CD14-positive monocyte (primary cell): ENCODE results near the gene WDR44. TPM values are rescaled to one million over a fixed set of nuclear protein-coding genes. Genes with fewer than 3 reads are reported as not detected.

Experiments used
- DNase-seq, 3 donors: peaks; one replicate each; pipeline ENCODE4 v3.0.0-alpha.2; 2011 to 2022
- H2AFZ ChIP-seq: 2 replicates; pipeline ENCODE4 v1.6.0; 2012; ENCODE audit warnings: mild to moderate bottlenecking, low read depth, low read length, inconsistent platforms; ENCODE audit not compliant: insufficient read depth, poor library complexity, severe bottlenecking
- H3K27ac ChIP-seq, 2 donors: 1 replicate in 1 of 2; 2 replicates in 1 of 2; pipeline ENCODE4 v1.5.1; 2012 to 2013; ENCODE audit warnings: low read length in 2 of 2, control low read depth in 1 of 2, inconsistent platforms in 1 of 2, low read depth in 1 of 2, mild to moderate bottlenecking in 1 of 2
- H3K27me3 ChIP-seq, 2 donors: one replicate each; pipeline versions ENCODE4 v1.6.0 to v1.6.1; 2011 to 2013; ENCODE audit warnings: low read length in 2 of 2; ENCODE audit not compliant: control insufficient read depth in 2 of 2, insufficient read depth in 2 of 2
- H3K36me3 ChIP-seq, 2 donors: replicated peaks in 1 of 2; 1 replicate in 1 of 2; 2 replicates in 1 of 2; pipeline versions ENCODE4 v1.5.1 to v1.6.1; 2012 to 2013; ENCODE audit warnings: low read length in 2 of 2, control low read depth in 1 of 2, inconsistent platforms in 1 of 2, mild to moderate bottlenecking in 1 of 2; ENCODE audit not compliant: insufficient read depth in 2 of 2, control insufficient read depth in 1 of 2
- H3K4me1 ChIP-seq, 2 donors: 1 replicate in 1 of 2; 2 replicates in 1 of 2; pipeline versions ENCODE4 v1.5.1 to v1.6.1; 2012 to 2013; ENCODE audit warnings: low read length in 2 of 2, control low read depth in 1 of 2, inconsistent platforms in 1 of 2, mild to moderate bottlenecking in 1 of 2, moderate library complexity in 1 of 2; ENCODE audit not compliant: insufficient read depth in 2 of 2, control insufficient read depth in 1 of 2
- H3K4me2 ChIP-seq: replicated peaks from 2 replicates; pipeline ENCODE3; 2012; ENCODE audit warnings: low read length, moderate library complexity, mild to moderate bottlenecking; ENCODE audit not compliant: poor library complexity, severe bottlenecking; ENCODE audit errors: extremely low read depth
- H3K4me3 ChIP-seq, 3 experiments: fragments of 200-600 bp in 1 of 3; sonication (generic) in 1 of 3; replicated peaks in 1 of 3; 1 replicate in 2 of 3; 2 replicates in 1 of 3; pipeline ENCODE4 v1.5.1; 2011 to 2013; ENCODE audit warnings: low read length in 3 of 3, mild to moderate bottlenecking in 3 of 3, control low read depth in 2 of 3, low read depth in 2 of 3, inconsistent platforms in 1 of 3, moderate library complexity in 1 of 3
- H3K79me2 ChIP-seq: 2 replicates; pipeline ENCODE4 v1.6.0; 2012; ENCODE audit warnings: mild to moderate bottlenecking, control low read depth, inconsistent platforms, low read length, moderate library complexity; ENCODE audit not compliant: insufficient read depth
- H3K9ac ChIP-seq: 2 replicates; pipeline ENCODE4 v1.6.0; 2017; ENCODE audit warnings: low read length, mild to moderate bottlenecking; ENCODE audit not compliant: insufficient read depth, poor library complexity, severe bottlenecking
- H3K9me3 ChIP-seq, 2 donors: replicated peaks in 1 of 2; 1 replicate in 1 of 2; 2 replicates in 1 of 2; pipeline versions ENCODE4 v1.5.1 to v1.6.1; 2012 to 2013; ENCODE audit warnings: low read length in 2 of 2, control low read depth in 1 of 2; ENCODE audit not compliant: control insufficient read depth in 1 of 2, insufficient read depth in 1 of 2
- H4K20me1 ChIP-seq: 2 replicates; pipeline ENCODE4 v1.6.0; 2012; ENCODE audit warnings: mild to moderate bottlenecking, low read length, control low read depth, moderate library complexity; ENCODE audit not compliant: insufficient read depth
- H3K27ac Mint-ChIP-seq, 7 donors: one replicate each; pipeline ENCODE4 v1.8.0; 2020; ENCODE audit warnings: mild to moderate bottlenecking in 7 of 7, mixed read lengths in 7 of 7, moderate library complexity in 6 of 7, inconsistent platforms in 2 of 7
- H3K27me3 Mint-ChIP-seq, 3 donors: one replicate each; pipeline ENCODE4 v1.8.0; 2021 to 2022; ENCODE audit warnings: low read depth in 3 of 3, mild to moderate bottlenecking in 3 of 3, mixed read lengths in 3 of 3, moderate library complexity in 3 of 3, inconsistent platforms in 1 of 3
- H3K36me3 Mint-ChIP-seq, 2 donors: one replicate each; pipeline ENCODE4 v1.8.0; 2020; ENCODE audit warnings: mixed read lengths in 2 of 2, inconsistent platforms in 1 of 2, mild to moderate bottlenecking in 1 of 2
- H3K4me1 Mint-ChIP-seq: one replicate; pipeline ENCODE4 v1.8.0; 2020; ENCODE audit warnings: mild to moderate bottlenecking, mixed read lengths
- H3K4me3 Mint-ChIP-seq, 2 donors: one replicate each; pipeline ENCODE4 v1.8.0; 2020; ENCODE audit warnings: mild to moderate bottlenecking in 2 of 2, mixed read lengths in 2 of 2, moderate library complexity in 1 of 2
- H3K9me3 Mint-ChIP-seq, 7 donors: one replicate each; pipeline ENCODE4 v1.8.0; 2020 to 2022; ENCODE audit warnings: mixed read lengths in 7 of 7, mild to moderate bottlenecking in 6 of 7, moderate library complexity in 6 of 7, inconsistent platforms in 2 of 7
- WGBS: methylation state at CpG from one replicate; pipeline ENCODE4 v1.1.5; 2013; ENCODE audit warnings: missing lambda C conversion rate; ENCODE audit not compliant: insufficient coverage; 5-methylcytosine and 5-hydroxymethylcytosine counted together
- intact Hi-C, 2 donors: fragments of 100-400 bp; cut with micrococcal nuclease; formaldehyde crosslinking; loops; one replicate each; pipeline versions ENCODE4 v1.15.0 to v1.15.1; 2023
- polyA plus RNA-seq, 3 donors: library from polyadenylated mRNA; depleted of rRNA in 1 of 3; unstranded in 2 of 3; stranded (reverse) in 1 of 3; fragments of 300-500 nt in 2 of 3; fragments of >200 nt in 1 of 3; fragmentation: Illumina TruSeq in 2 of 3; gene quantifications; 1 replicate in 2 of 3; 2 replicates in 1 of 3; pipeline ENCODE4 v1.2.3, GENCODE V29; 2012 to 2021
- TF ChIP-seq, protein P1 (sequence below): fragments of 200-600 bp; IDR thresholded peaks from one replicate; pipeline ENCODE4 v1.8.0; 2022; ENCODE audit warnings: antibody characterized with exemption, mild to moderate bottlenecking

The WDR44 gene
- polyA plus RNA-seq, 3 donors, result 5.1 to 7.1 (median 5.5) TPM

DNA sequence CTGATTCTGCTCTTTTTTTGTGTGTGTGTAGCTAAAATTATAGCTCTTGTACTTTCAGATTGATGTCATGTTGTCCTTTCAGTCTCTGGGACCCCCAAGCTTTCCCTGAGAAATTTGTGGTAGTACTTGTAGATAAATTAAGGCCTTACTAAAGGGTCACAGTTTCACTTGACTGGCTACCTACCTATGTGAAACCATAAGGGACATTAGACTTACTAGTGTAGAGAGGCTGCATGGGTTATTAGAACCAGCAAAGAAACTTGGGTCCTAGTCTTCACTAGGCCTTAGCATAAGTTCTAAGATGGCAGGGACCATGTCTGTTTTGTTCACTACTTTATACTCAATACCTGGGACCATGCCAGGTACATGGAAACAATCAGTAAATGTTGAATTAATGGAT is 21.4 kb downstream of the WDR44 start:
- Histone ChIP-seq H2AFZ (no peak overlapping the region), H3K79me2 (peaks cover 24% of the 10 kb centered on the region), H3K27ac (no peak overlapping the region), H3K4me2 (no peak overlapping the region), H3K9me3 (no peaks in the 10 kb centered on the region), H3K4me1 (no peaks in the 10 kb centered on the region), H4K20me1 (peaks cover 29% of the 10 kb centered on the region), H3K36me3 (no peaks in the 10 kb centered on the region), H3K9ac (no peak overlapping the region), H3K4me3 (no peak overlapping the region), H3K27me3 (no peaks in the 10 kb centered on the region)
- no peak for DNase-seq
- TF ChIP-seq, protein P1, sequence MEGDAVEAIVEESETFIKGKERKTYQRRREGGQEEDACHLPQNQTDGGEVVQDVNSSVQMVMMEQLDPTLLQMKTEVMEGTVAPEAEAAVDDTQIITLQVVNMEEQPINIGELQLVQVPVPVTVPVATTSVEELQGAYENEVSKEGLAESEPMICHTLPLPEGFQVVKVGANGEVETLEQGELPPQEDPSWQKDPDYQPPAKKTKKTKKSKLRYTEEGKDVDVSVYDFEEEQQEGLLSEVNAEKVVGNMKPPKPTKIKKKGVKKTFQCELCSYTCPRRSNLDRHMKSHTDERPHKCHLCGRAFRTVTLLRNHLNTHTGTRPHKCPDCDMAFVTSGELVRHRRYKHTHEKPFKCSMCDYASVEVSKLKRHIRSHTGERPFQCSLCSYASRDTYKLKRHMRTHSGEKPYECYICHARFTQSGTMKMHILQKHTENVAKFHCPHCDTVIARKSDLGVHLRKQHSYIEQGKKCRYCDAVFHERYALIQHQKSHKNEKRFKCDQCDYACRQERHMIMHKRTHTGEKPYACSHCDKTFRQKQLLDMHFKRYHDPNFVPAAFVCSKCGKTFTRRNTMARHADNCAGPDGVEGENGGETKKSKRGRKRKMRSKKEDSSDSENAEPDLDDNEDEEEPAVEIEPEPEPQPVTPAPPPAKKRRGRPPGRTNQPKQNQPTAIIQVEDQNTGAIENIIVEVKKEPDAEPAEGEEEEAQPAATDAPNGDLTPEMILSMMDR, result no peak
- no peak overlapping the region for H3K27ac Mint-ChIP-seq
- peaks cover 3 to 4% of the 10 kb centered on the region in 2 donors for H3K36me3 Mint-ChIP-seq
- H3K27me3 Mint-ChIP-seq, result peaks cover 0 to 3% (median 2%) of the 10 kb centered on the region in 3 donors
- peaks cover 0 to 1% (median 0%) of the 10 kb centered on the region in 7 donors for H3K9me3 Mint-ChIP-seq
- no peak overlapping the region for H3K4me3 Mint-ChIP-seq
- intact Hi-C loops, result no loop called here
- peaks cover 2% of the 10 kb centered on the region for H3K4me1 Mint-ChIP-seq

DNA sequence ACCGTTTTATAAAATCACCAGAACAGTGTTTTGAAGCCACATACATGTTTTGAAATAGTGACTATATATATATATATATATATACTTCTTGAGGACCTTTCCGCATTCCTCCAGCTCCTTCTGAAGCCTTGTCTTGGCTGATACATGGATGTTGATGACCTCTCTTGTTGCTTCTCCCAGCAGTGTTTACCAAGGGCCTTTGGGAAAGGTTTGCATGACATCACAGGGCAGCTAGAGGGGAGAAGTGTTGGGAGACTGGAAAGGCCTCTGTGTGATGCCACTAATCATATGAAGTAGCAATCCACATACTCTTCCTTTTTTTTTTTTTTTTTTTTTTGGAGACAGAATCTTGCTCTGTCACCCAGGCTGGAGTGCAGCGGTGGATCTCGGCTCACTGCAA is 22.5 kb downstream of the WDR44 start:
- no peaks in the 10 kb centered on the region for H3K9me3 ChIP-seq
- peaks cover 3 to 4% of the 10 kb centered on the region in 2 donors for H3K36me3 Mint-ChIP-seq
- peaks cover 0 to 8% (median 2%) of the 10 kb centered on the region in 3 donors for H3K27me3 Mint-ChIP-seq
- no peak overlapping the region for H3K27ac Mint-ChIP-seq
- H2AFZ ChIP-seq, result no peak overlapping the region
- no peaks in the 10 kb centered on the region for H3K4me1 ChIP-seq
- TF ChIP-seq, protein P1, result no peak
- WGBS, result no CpG with 5 or more reads among the region's 4 CpGs
- no peak overlapping the region for H3K4me2 ChIP-seq
- H3K27ac ChIP-seq, result no peak overlapping the region
- intact Hi-C loops, result no loop called here
- H3K4me3 Mint-ChIP-seq, result no peak overlapping the region
- no peak overlapping the region for H3K4me3 ChIP-seq
- H3K79me2 ChIP-seq, result peaks cover 14% of the 10 kb centered on the region
- H3K4me1 Mint-ChIP-seq, result peaks cover 2% of the 10 kb centered on the region
- peaks cover 0 to 1% (median 0%) of the 10 kb centered on the region in 7 donors for H3K9me3 Mint-ChIP-seq
- no peaks in the 10 kb centered on the region for H3K36me3 ChIP-seq
- no peaks in the 10 kb centered on the region for H3K27me3 ChIP-seq
- peaks cover 32% of the 10 kb centered on the region for H4K20me1 ChIP-seq
- no peak for DNase-seq
- no peak overlapping the region for H3K9ac ChIP-seq
